Liver (tissue), 3 donors: Measurements from ENCODE around the gene LRRC10B.

ENCODE experiments used
- FOXA1 ChIP-seq: IDR thresholded peaks from 2 replicates; pipeline ENCODE4 v1.6.1; 2016; ENCODE audit warnings: antibody characterized with exemption
- GABPA ChIP-seq, 2 donors: IDR thresholded peaks in 1 of 2; conservative IDR thresholded peaks in 1 of 2; 2 replicates each; pipeline ENCODE4 v1.6.1; 2016; ENCODE audit warnings: antibody characterized with exemption in 2 of 2, mild to moderate bottlenecking in 1 of 2, moderate library complexity in 1 of 2
- JUND ChIP-seq, 2 donors: IDR thresholded peaks; 2 replicates each; pipeline ENCODE4 v1.6.1; 2016; ENCODE audit warnings: antibody characterized with exemption in 2 of 2
- NR2F2 ChIP-seq: IDR thresholded peaks from 2 replicates; pipeline ENCODE4 v1.6.1; 2016; ENCODE audit warnings: antibody characterized with exemption
- RAD21 ChIP-seq, 2 donors: IDR thresholded peaks; 2 replicates each; pipeline ENCODE4 v1.6.1; 2016; ENCODE audit warnings: antibody characterized with exemption in 2 of 2, mild to moderate bottlenecking in 2 of 2
- REST ChIP-seq: IDR thresholded peaks from 2 replicates; pipeline ENCODE4 v1.6.1; 2016; ENCODE audit warnings: antibody characterized with exemption, mild to moderate bottlenecking
- RXRA ChIP-seq, 2 donors: IDR thresholded peaks; 2 replicates each; pipeline ENCODE4 v1.6.1; 2017 to 2018; ENCODE audit warnings: antibody characterized with exemption in 2 of 2, mild to moderate bottlenecking in 1 of 2
- SP1 ChIP-seq: IDR thresholded peaks from 2 replicates; pipeline ENCODE4 v1.6.1; 2018; ENCODE audit warnings: antibody characterized with exemption, mild to moderate bottlenecking
- YY1 ChIP-seq: IDR thresholded peaks from 2 replicates; pipeline ENCODE4 v1.6.1; 2016; ENCODE audit warnings: antibody characterized with exemption, mild to moderate bottlenecking
- ZBTB33 ChIP-seq: IDR thresholded peaks from 2 replicates; pipeline ENCODE4 v1.6.1; 2016; ENCODE audit warnings: antibody characterized with exemption
- TF ChIP-seq, protein P1 (sequence below): fragments of 150-350 bp; IDR thresholded peaks from 2 replicates; pipeline ENCODE4 v1.5.1; 2017; ENCODE audit warnings: improper control_type of control experiment, low read depth, low read length; ENCODE audit not compliant: missing input control
- TF ChIP-seq, protein P2 (sequence below): IDR thresholded peaks from 2 replicates; pipeline ENCODE4 v1.6.1; 2016; ENCODE audit warnings: antibody characterized with exemption
- donor health status: healthy.
- donor health status: healthy.

- TF ChIP-seq FOXA1: no peak
- TF ChIP-seq, protein P1, sequence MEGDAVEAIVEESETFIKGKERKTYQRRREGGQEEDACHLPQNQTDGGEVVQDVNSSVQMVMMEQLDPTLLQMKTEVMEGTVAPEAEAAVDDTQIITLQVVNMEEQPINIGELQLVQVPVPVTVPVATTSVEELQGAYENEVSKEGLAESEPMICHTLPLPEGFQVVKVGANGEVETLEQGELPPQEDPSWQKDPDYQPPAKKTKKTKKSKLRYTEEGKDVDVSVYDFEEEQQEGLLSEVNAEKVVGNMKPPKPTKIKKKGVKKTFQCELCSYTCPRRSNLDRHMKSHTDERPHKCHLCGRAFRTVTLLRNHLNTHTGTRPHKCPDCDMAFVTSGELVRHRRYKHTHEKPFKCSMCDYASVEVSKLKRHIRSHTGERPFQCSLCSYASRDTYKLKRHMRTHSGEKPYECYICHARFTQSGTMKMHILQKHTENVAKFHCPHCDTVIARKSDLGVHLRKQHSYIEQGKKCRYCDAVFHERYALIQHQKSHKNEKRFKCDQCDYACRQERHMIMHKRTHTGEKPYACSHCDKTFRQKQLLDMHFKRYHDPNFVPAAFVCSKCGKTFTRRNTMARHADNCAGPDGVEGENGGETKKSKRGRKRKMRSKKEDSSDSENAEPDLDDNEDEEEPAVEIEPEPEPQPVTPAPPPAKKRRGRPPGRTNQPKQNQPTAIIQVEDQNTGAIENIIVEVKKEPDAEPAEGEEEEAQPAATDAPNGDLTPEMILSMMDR: no peak
- TF ChIP-seq ZBTB33: no peak
- TF ChIP-seq SP1: no peak
- TF ChIP-seq, protein P2, sequence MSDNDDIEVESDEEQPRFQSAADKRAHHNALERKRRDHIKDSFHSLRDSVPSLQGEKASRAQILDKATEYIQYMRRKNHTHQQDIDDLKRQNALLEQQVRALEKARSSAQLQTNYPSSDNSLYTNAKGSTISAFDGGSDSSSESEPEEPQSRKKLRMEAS: no peak
- no peak for TF ChIP-seq RAD21 (IDR thresholded peaks at IDR 0.05)
- TF ChIP-seq YY1: no peak
- TF ChIP-seq REST: no peak
- TF ChIP-seq JUND (IDR thresholded peaks at IDR 0.05): no peak
- no peak for TF ChIP-seq GABPA (IDR thresholded peaks at IDR 0.05 in 1 of 2, conservative IDR thresholded peaks at IDR 0.05 in 1 of 2)
- TF ChIP-seq RXRA (IDR thresholded peaks at IDR 0.05): no peak
- no peak for TF ChIP-seq NR2F2
Measured at GRCh38 chr11:61540528-61540927, 32.0 kb downstream of the LRRC10B start.
